Endothelial cell of umbilical vein (primary cell): ENCODE data around the gene FTCDNL1.

ENCODE experiments used
- CTCF ChIP-seq, 2 donors: IDR thresholded peaks; 1 replicate in 1 of 2; 2 replicates in 1 of 2; pipeline ENCODE4 v1.5.1; 2011; ENCODE audit warnings: low read length in 2 of 2, mild to moderate bottlenecking in 2 of 2, moderate library complexity in 2 of 2, control low read depth in 1 of 2, inconsistent platforms in 1 of 2, low read depth in 1 of 2; ENCODE audit not compliant: insufficient read depth in 1 of 2; ENCODE audit errors: extremely low read depth in 1 of 2
- TF ChIP-seq, protein P1 (sequence below): IDR thresholded peaks from 2 replicates; pipeline ENCODE4 v1.6.1; 2011; ENCODE audit not compliant: insufficient read depth, insufficient read length

- TF ChIP-seq CTCF (IDR thresholded peaks at IDR 0.05; ENCODE audit: extremely low read depth in 1 of 2, insufficient read depth in 1 of 2, low read depth in 1 of 2, low read length in 2 of 2): no peak
- TF ChIP-seq, protein P1, sequence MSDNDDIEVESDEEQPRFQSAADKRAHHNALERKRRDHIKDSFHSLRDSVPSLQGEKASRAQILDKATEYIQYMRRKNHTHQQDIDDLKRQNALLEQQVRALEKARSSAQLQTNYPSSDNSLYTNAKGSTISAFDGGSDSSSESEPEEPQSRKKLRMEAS: no peak
Measured at GRCh38 chr2:199740111-199740428, 110.9 kb downstream of the FTCDNL1 start.
